OCI-LY3 (cell line): ENCODE results near the gene MTCL1.

Source experiments
- H2AFZ ChIP-seq: fragments of 200-600, 300-600 bp; shearing (Covaris generic); 2 replicates; pipeline ENCODE4 v1.6.0; 2014; ENCODE audit warnings: antibody characterized with exemption, low read depth, low read length
- H3K27ac ChIP-seq: fragments of 200-600, 300-600 bp; sonication (generic); 2 replicates; pipeline ENCODE4 v1.5.1; 2014; ENCODE audit warnings: mild to moderate bottlenecking, low read length, moderate library complexity, mixed read lengths
- H3K27me3 ChIP-seq: fragments of 200-600, 300-600 bp; sonication (generic); 2 replicates; pipeline ENCODE4 v1.6.1; 2014; ENCODE audit warnings: low read depth, low read length, mixed read lengths
- H3K36me3 ChIP-seq: fragments of 200-600, 300-600 bp; sonication (generic); replicated peaks from 2 replicates; pipeline ENCODE3; 2014; ENCODE audit warnings: low read depth, low read length, mixed read lengths
- H3K4me1 ChIP-seq: fragments of 300-600, 200-600 bp; sonication (generic); 2 replicates; pipeline ENCODE4 v1.6.1; 2014; ENCODE audit warnings: low read length, mixed read lengths
- H3K4me2 ChIP-seq: fragments of 200-600, 300-600 bp; sonication (generic); 2 replicates; pipeline ENCODE4 v1.6.1; 2014; ENCODE audit warnings: low read length, mixed read lengths
- H3K4me3 ChIP-seq: fragments of 300-600, 200-600 bp; sonication (generic); 2 replicates; pipeline ENCODE4 v1.5.1; 2014; ENCODE audit warnings: antibody characterized with exemption, mild to moderate bottlenecking, low read length, moderate library complexity
- H3K79me2 ChIP-seq: fragments of 300-600, 200-600 bp; shearing (Covaris generic); 2 replicates; pipeline ENCODE4 v1.6.1; 2014; ENCODE audit warnings: mild to moderate bottlenecking, low read length, mixed read lengths
- H3K9ac ChIP-seq: fragments of 300-600, 200-600 bp; shearing (Covaris generic); 2 replicates; pipeline ENCODE4 v1.6.0; 2014; ENCODE audit warnings: mild to moderate bottlenecking, low read length, moderate library complexity
- H3K9me3 ChIP-seq: fragments of 200-600, 300-600 bp; shearing (Covaris generic); 2 replicates; pipeline ENCODE4 v1.6.1; 2014; ENCODE audit warnings: low read length, mixed read lengths; ENCODE audit not compliant: insufficient read depth
- H4K20me1 ChIP-seq: fragments of 200-600, 300-600 bp; sonication (generic); 2 replicates; pipeline ENCODE4 v1.6.1; 2016; ENCODE audit warnings: low read length, mixed read lengths; ENCODE audit not compliant: insufficient read depth
- EZH2phosphoT487 ChIP-seq: fragments of 200-600 bp; shearing (Covaris generic); IDR thresholded peaks from 2 replicates; pipeline ENCODE4 v1.6.1; 2018; ENCODE audit warnings: antibody characterized with exemption, mixed run types, low read depth
- TF ChIP-seq, protein P1 (sequence below): fragments of 200-600, 300-600 bp; sonication (generic); IDR thresholded peaks from 2 replicates; pipeline ENCODE4 v1.5.1; 2014; ENCODE audit warnings: antibody characterized with exemption, low read length, low read depth

MTCL1 gene

GRCh38 chr18:8719192-8719591, 13.8 kb downstream of the MTCL1 start:
- Histone ChIP-seq H3K36me3 (peaks cover 25% of the 10 kb centered on the region), H3K9me3 (no peaks in the 10 kb centered on the region), H3K27me3 (no peaks in the 10 kb centered on the region), H3K4me3 (no peak overlapping the region), H3K4me1 (no peaks in the 10 kb centered on the region), H3K9ac (no peak overlapping the region), H3K4me2 (no peak overlapping the region), H3K27ac (no peak overlapping the region), H2AFZ (no peak overlapping the region), H4K20me1 (peaks cover 11% of the 10 kb centered on the region), H3K79me2 (peaks cover 26% of the 10 kb centered on the region)
- TF ChIP-seq, protein P1, sequence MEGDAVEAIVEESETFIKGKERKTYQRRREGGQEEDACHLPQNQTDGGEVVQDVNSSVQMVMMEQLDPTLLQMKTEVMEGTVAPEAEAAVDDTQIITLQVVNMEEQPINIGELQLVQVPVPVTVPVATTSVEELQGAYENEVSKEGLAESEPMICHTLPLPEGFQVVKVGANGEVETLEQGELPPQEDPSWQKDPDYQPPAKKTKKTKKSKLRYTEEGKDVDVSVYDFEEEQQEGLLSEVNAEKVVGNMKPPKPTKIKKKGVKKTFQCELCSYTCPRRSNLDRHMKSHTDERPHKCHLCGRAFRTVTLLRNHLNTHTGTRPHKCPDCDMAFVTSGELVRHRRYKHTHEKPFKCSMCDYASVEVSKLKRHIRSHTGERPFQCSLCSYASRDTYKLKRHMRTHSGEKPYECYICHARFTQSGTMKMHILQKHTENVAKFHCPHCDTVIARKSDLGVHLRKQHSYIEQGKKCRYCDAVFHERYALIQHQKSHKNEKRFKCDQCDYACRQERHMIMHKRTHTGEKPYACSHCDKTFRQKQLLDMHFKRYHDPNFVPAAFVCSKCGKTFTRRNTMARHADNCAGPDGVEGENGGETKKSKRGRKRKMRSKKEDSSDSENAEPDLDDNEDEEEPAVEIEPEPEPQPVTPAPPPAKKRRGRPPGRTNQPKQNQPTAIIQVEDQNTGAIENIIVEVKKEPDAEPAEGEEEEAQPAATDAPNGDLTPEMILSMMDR: no peak
- TF ChIP-seq EZH2phosphoT487: no peak

GRCh38 chr18:8720141-8720540, 14.8 kb downstream of the MTCL1 start:
- no peaks in the 10 kb centered on the region for H3K27me3 ChIP-seq
- H3K4me2 ChIP-seq: no peak overlapping the region
- H3K36me3 ChIP-seq: peaks cover 30% of the 10 kb centered on the region
- no peak overlapping the region for H3K9ac ChIP-seq
- no peak overlapping the region for H3K27ac ChIP-seq
- no peak overlapping the region for H3K4me3 ChIP-seq
- H3K79me2 ChIP-seq: peaks cover 19% of the 10 kb centered on the region
- no peaks in the 10 kb centered on the region for H3K4me1 ChIP-seq
- no peak overlapping the region for H2AFZ ChIP-seq
- H3K9me3 ChIP-seq: no peaks in the 10 kb centered on the region
- peaks cover 11% of the 10 kb centered on the region for H4K20me1 ChIP-seq
- no peak for TF ChIP-seq EZH2phosphoT487
- TF ChIP-seq, protein P1: no peak

DNA sequence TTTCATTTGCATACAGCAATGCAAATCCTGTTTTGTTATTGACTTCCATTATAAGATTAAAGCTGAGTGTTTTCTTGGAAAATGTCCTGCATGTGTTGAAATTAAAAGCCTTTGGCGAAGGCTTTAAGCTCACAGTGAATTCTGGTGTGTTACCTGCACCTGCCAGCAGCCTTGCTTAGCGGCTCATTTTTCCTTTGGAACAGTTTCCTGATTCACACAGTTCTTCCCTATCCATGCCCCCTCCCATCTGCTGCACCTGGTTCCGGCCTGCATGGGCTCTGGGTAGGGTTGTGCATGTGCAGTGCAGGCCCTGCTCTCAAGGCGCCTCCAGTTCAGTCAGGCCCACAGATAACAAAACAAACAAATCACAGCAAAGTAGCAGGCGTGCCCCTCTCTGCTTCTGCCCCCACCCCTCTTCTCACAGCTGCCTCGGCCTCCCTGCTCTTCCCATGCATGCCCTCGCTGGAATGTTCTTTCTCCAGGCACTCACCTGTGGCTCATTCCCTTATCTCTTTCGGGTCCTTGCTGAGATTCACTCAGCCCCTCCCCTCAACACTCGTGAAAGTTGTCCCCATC, 15.8 kb downstream of the MTCL1 start:
- Histone ChIP-seq H3K4me3 (no peak overlapping the region), H4K20me1 (peaks cover 9% of the 10 kb centered on the region), H3K4me2 (no peak overlapping the region), H3K4me1 (no peaks in the 10 kb centered on the region), H3K9ac (no peak overlapping the region), H2AFZ (no peak overlapping the region), H3K36me3 (peaks cover 32% of the 10 kb centered on the region), H3K27ac (no peak overlapping the region), H3K27me3 (no peaks in the 10 kb centered on the region), H3K9me3 (no peaks in the 10 kb centered on the region), H3K79me2 (peaks cover 11% of the 10 kb centered on the region)
- TF ChIP-seq EZH2phosphoT487: no peak
- TF ChIP-seq, protein P1: no peak

- Histone ChIP-seq H3K79me2 (peaks cover 10% of the 10 kb centered on the region), H3K4me1 (no peaks in the 10 kb centered on the region), H3K9ac (no peak overlapping the region), H3K27me3 (no peaks in the 10 kb centered on the region), H3K9me3 (0 out of 2 replicates have a peak, but pooled peaks cover under 1% of the 10 kb centered on the region), H3K4me2 (no peak overlapping the region), H4K20me1 (peaks cover 7% of the 10 kb centered on the region), H2AFZ (no peak overlapping the region), H3K27ac (no peak overlapping the region), H3K36me3 (peaks cover 37% of the 10 kb centered on the region), H3K4me3 (no peak overlapping the region)
- no peak for TF ChIP-seq EZH2phosphoT487
- TF ChIP-seq, protein P1: no peak
Observed at GRCh38 chr18:8721716-8722115, 16.4 kb downstream of the MTCL1 start.
